ENCODE results near the gene CRADD. TPM values are rescaled to one million over a fixed set of nuclear protein-coding genes. Genes with fewer than 3 reads are reported as not detected.

The CRADD gene
- total RNA-seq, 2 donors from 2014 or later = 27.2 to 75.2 TPM

DNA sequence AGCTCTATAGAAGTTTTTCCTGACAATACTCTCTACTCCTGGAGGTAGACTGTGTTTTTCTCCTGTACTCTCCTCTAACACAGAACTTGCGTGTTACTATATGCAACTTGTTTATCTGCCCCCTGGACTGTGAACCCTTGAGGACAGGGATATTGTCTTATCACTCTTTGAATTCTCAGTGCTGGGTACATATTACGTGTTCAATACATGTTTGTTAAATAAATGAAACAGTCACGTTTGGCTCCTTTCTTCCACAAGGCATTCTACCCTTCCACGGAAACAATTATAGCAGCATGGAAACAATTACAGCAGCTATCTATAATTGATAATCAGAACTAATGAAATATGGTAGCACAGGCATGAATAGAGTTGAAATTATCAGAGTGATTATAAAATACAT, 50.7 kb downstream of the CRADD start:
- H3K27ac ChIP-seq = peak overlapping the region in 2 of 4 donors; percentile 5 to 36
- peak; percentile 33 for ATAC-seq

DNA sequence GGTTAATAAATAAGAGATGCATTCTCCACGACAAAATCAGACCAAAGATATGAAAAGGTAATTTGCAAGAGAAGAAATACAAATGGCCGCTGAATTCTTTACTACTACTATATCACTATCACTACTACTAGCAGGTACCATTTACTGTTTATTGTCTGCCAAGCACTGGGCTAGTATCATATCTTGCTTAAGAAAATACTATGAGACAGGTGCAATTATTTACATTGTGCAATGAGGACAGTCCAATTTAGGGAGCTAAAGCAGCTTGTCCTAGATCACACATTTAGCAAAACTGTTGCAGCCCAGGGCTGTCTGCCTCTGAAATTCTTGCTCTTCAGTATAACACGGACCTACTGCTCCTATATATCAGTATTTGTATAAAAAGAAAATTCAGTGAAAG, 52.8 kb downstream of the CRADD start:
- Histone ChIP-seq H3K27ac (no peak overlapping the region), H3K36me3 (replicated peaks in 1 of 2; ENCODE audit: insufficient read depth in 1 of 2, low read depth in 2 of 2) (no peaks in the 10 kb centered on the region), H3K9me3 (no peaks in the 10 kb centered on the region), H3K27me3 (no peaks in the 10 kb centered on the region), H3K4me1 (peaks cover 25% of the 10 kb centered on the region), H3K4me3 (no peak overlapping the region)
- TF ChIP-seq, protein P1, sequence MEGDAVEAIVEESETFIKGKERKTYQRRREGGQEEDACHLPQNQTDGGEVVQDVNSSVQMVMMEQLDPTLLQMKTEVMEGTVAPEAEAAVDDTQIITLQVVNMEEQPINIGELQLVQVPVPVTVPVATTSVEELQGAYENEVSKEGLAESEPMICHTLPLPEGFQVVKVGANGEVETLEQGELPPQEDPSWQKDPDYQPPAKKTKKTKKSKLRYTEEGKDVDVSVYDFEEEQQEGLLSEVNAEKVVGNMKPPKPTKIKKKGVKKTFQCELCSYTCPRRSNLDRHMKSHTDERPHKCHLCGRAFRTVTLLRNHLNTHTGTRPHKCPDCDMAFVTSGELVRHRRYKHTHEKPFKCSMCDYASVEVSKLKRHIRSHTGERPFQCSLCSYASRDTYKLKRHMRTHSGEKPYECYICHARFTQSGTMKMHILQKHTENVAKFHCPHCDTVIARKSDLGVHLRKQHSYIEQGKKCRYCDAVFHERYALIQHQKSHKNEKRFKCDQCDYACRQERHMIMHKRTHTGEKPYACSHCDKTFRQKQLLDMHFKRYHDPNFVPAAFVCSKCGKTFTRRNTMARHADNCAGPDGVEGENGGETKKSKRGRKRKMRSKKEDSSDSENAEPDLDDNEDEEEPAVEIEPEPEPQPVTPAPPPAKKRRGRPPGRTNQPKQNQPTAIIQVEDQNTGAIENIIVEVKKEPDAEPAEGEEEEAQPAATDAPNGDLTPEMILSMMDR (IDR thresholded peaks at IDR 0.05) = no peak
- no peak for TF ChIP-seq POLR2A (IDR thresholded peaks at IDR 0.05)
- DNase-seq (no peak), ATAC-seq (no peak)
- WGBS, 2 donors = 27 to 46% methylated on average over 3 of the region's 3 CpGs
- intact Hi-C loops (cut with DNase I) = no loop called here

More for the DNA sequence above, 50.7 kb downstream of the CRADD start:
- TF ChIP-seq, protein P1 (IDR thresholded peaks at IDR 0.05) = no peak
- no peak for TF ChIP-seq POLR2A (IDR thresholded peaks at IDR 0.05)
- no peak overlapping the region for H3K4me3 ChIP-seq
- no peaks in the 10 kb centered on the region for H3K9me3 ChIP-seq
- no peaks in the 10 kb centered on the region for H3K27me3 ChIP-seq
- peaks cover 31% of the 10 kb centered on the region for H3K4me1 ChIP-seq
- no peak for DNase-seq
- 36 to 41% methylated on average over 4 of the region's 4 CpGs for WGBS, 2 donors
- intact Hi-C loops (cut with DNase I) = no loop called here
- no peaks in the 10 kb centered on the region for H3K36me3 ChIP-seq (replicated peaks in 1 of 2; ENCODE audit: insufficient read depth in 1 of 2, low read depth in 2 of 2)

DNA sequence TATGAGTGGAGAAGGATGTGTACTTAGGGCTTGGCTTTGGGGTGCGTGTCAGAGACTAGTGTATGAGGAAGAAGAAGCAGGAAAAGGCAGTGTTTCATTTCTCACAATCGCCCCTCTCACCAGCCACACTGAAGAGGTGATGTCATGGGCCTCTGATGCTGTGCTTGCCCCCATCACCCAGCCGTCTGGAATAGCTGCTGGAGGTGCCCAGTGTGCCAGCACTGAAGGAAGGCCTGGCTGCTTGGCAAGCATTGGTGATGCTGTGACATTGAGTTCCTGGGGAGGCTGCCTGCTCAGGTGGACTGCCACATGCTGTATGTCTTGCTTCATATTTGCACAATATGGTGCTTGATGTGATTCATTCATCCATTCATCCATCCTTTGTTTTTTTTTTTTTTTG, 56.2 kb downstream of the CRADD start:
- ATAC-seq (peak; percentile 24), DNase-seq (peak in 1 of 4 donors; percentile 28)
- Histone ChIP-seq H3K9me3 (no peaks in the 10 kb centered on the region), H3K27me3 (no peaks in the 10 kb centered on the region), H3K4me1 (peaks cover 29% of the 10 kb centered on the region), H3K27ac (no peak overlapping the region), H3K4me3 (no peak overlapping the region), H3K36me3 (replicated peaks in 1 of 2; ENCODE audit: insufficient read depth in 1 of 2, low read depth in 2 of 2) (no peaks in the 10 kb centered on the region)
- WGBS, 2 donors = 65 to 88% methylated on average over 3 of the region's 3 CpGs
- TF ChIP-seq POLR2A (IDR thresholded peaks at IDR 0.05) = no peak
- TF ChIP-seq, protein P1 (IDR thresholded peaks at IDR 0.05) = no peak
- intact Hi-C loops (cut with DNase I) = no loop called here

DNA sequence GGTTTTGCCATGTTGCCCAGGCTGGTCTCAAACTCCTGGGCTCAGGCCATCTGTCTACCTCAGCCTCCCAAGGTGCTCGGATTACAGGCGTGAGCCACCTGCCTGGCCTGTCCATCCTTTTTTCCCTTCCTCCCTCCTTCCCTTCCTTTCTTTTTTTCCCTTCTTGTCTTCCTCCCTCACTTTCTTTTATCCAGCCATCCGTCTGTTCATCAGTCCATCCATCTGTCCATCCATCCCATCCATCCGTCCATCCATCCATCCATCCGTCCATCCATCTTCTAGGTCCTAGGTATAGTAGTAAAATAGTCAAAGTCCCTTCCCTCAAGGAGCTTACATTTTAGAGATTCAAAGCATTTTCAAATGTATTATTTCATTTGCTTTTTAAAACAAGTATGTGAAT, 56.8 kb downstream of the CRADD start:
- Histone ChIP-seq H3K9me3 (no peaks in the 10 kb centered on the region), H3K4me1 (peaks cover 30% of the 10 kb centered on the region), H3K27me3 (no peaks in the 10 kb centered on the region), H3K36me3 (replicated peaks in 1 of 2; ENCODE audit: insufficient read depth in 1 of 2, low read depth in 2 of 2) (no peaks in the 10 kb centered on the region), H3K4me3 (no peak overlapping the region), H3K27ac (no peak overlapping the region)
- intact Hi-C loops (cut with DNase I) = no loop called here
- 93 to 94% methylated on average over 5 of the region's 5 CpGs for WGBS, 2 donors
- TF ChIP-seq POLR2A (IDR thresholded peaks at IDR 0.05) = no peak
- TF ChIP-seq, protein P1 (IDR thresholded peaks at IDR 0.05) = no peak
- DNase-seq = no peak
- no peak for ATAC-seq

DNA sequence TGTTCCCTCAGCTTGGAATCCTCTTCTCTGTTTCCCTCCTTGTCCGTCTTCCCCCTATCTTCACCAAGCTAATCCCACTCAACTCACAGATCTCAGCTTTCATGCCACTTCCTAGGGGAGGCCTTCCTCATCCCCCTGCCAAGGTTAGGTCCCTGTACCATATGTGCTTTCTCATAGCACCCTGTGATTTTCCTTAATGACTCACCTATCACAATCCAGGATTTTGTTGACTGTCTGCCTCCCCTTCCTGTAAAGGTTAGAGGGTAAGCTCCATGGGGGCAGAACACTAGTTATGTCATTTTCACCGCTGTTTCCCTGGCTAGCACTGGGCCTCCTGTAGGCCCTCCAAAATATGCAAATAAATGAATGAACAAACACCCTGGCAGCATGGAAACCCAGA, 57.6 kb downstream of the CRADD start:
- WGBS, 2 donors = 94 to 95% methylated on average over 2 of the region's 2 CpGs
- DNase-seq (no peak), ATAC-seq (no peak)
- no peak overlapping the region for H3K4me3 ChIP-seq
- peaks cover 26% of the 10 kb centered on the region for H3K4me1 ChIP-seq
- H3K36me3 ChIP-seq (replicated peaks in 1 of 2; ENCODE audit: insufficient read depth in 1 of 2, low read depth in 2 of 2) = no peaks in the 10 kb centered on the region
- H3K27ac ChIP-seq = no peak overlapping the region
- intact Hi-C loops (cut with DNase I) = no loop called here
- H3K27me3 ChIP-seq = no peaks in the 10 kb centered on the region
- no peaks in the 10 kb centered on the region for H3K9me3 ChIP-seq
- TF ChIP-seq POLR2A (IDR thresholded peaks at IDR 0.05) = no peak
- TF ChIP-seq, protein P1 (IDR thresholded peaks at IDR 0.05) = no peak

Measured in body of pancreas (tissue), 4 donors.